Stomach (tissue), 4 donors: ENCODE results near the gene ANKRD44.

ENCODE experiments used
- POLR2A ChIP-seq, 4 donors: fragments of 450-650 bp; IDR thresholded peaks; one replicate each; pipeline ENCODE4 v1.6.1; 2016; ENCODE audit warnings: antibody characterized with exemption in 4 of 4, control low read depth in 2 of 4, mild to moderate bottlenecking in 1 of 4, moderate library complexity in 1 of 4
- POLR2AphosphoS5 ChIP-seq, 3 donors: sonication (generic); formaldehyde crosslinking; IDR thresholded peaks; one replicate each; pipeline ENCODE4 v1.6.1; 2016; ENCODE audit warnings: antibody characterized with exemption in 3 of 3
- TF ChIP-seq, protein P1 (sequence below), 7 experiments: fragments of 450-650 bp in 4 of 7; fragments of 200-600 bp in 3 of 7; sonication (generic) in 3 of 7; IDR thresholded peaks; one replicate each; pipeline ENCODE4 v1.5.1; 2016 to 2019; ENCODE audit warnings: antibody characterized with exemption in 7 of 7, control low read depth in 2 of 7, mild to moderate bottlenecking in 1 of 7

GRCh38 chr2:197176522-197176921, 134.1 kb downstream of the ANKRD44 start:
- TF ChIP-seq, protein P1, sequence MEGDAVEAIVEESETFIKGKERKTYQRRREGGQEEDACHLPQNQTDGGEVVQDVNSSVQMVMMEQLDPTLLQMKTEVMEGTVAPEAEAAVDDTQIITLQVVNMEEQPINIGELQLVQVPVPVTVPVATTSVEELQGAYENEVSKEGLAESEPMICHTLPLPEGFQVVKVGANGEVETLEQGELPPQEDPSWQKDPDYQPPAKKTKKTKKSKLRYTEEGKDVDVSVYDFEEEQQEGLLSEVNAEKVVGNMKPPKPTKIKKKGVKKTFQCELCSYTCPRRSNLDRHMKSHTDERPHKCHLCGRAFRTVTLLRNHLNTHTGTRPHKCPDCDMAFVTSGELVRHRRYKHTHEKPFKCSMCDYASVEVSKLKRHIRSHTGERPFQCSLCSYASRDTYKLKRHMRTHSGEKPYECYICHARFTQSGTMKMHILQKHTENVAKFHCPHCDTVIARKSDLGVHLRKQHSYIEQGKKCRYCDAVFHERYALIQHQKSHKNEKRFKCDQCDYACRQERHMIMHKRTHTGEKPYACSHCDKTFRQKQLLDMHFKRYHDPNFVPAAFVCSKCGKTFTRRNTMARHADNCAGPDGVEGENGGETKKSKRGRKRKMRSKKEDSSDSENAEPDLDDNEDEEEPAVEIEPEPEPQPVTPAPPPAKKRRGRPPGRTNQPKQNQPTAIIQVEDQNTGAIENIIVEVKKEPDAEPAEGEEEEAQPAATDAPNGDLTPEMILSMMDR (IDR thresholded peaks at IDR 0.05): no peak
- TF ChIP-seq POLR2A (IDR thresholded peaks at IDR 0.05) (no peak), POLR2AphosphoS5 (IDR thresholded peaks at IDR 0.05) (no peak)
